Glutamatergic neuron (in vitro differentiated cells): ENCODE data around the gene HMX3. TPM values are rescaled to one million over a fixed set of nuclear protein-coding genes. Genes with fewer than 3 reads are reported as not detected.

ENCODE experiments used
- total RNA-seq: library from RNA; stranded (reverse); fragmentation: NEBNext Ultra II Directional; extraction: Animal tissue kit (Norgen Biotek cat#: 25700); gene quantifications from one replicate; pipeline ENCODE4 v1.2.1, GENCODE V29; 2021; ENCODE audit not compliant: unreplicated experiment

The HMX3 gene
- total RNA-seq, 1 donor from 2014 or later = not detected

Other genes starting within 250 kb of the HMX3 start
- gene FAM24A, start 225.4 kb upstream of the HMX3 start, total RNA-seq = not detected
- 14.0 TPM for gene C10orf88, start 181.7 kb upstream of the HMX3 start, total RNA-seq
- gene PSTK, start 155.6 kb upstream of the HMX3 start, total RNA-seq = 3.8 TPM
- 9.5 TPM for gene IKZF5, start 127.2 kb upstream of the HMX3 start, total RNA-seq
- 9.9 TPM for gene ACADSB, start 127.0 kb upstream of the HMX3 start, total RNA-seq
- not detected for gene HMX2, start 12.2 kb downstream of the HMX3 start, total RNA-seq
- gene BUB3, start 18.4 kb downstream of the HMX3 start, total RNA-seq = 81.1 TPM